DOHH2 (cell line): ENCODE data around the gene WDR62.

Source experiments
- H3F3A ChIP-seq: fragments of 200-600 bp; sonication (generic), shearing (Covaris generic); 2 replicates; pipeline ENCODE4 v1.6.0; 2016; ENCODE audit warnings: antibody characterized with exemption, mild to moderate bottlenecking; ENCODE audit not compliant: control insufficient read depth, insufficient read depth
- H3K27ac ChIP-seq: fragments of 200-600 bp; sonication (generic); 2 replicates; pipeline ENCODE4 v1.5.1; 2014; ENCODE audit warnings: low read depth, mild to moderate bottlenecking, low read length, moderate library complexity
- H3K27me3 ChIP-seq: fragments of 200-600 bp; sonication (generic); 2 replicates; pipeline ENCODE4 v1.6.1; 2014; ENCODE audit warnings: mild to moderate bottlenecking, low read length, mixed read lengths; ENCODE audit not compliant: control insufficient read depth
- H3K36me3 ChIP-seq: fragments of 200-600 bp; sonication (generic); 2 replicates; pipeline ENCODE4 v1.6.1; 2014; ENCODE audit warnings: mild to moderate bottlenecking, low read length, moderate library complexity, mixed read lengths; ENCODE audit not compliant: control insufficient read depth
- H3K4me1 ChIP-seq: fragments of 200-600 bp; sonication (generic); 2 replicates; pipeline ENCODE4 v1.6.1; 2014; ENCODE audit warnings: mild to moderate bottlenecking, low read length, mixed read lengths; ENCODE audit not compliant: control insufficient read depth
- H3K4me2 ChIP-seq: fragments of 200-600 bp; sonication (generic); 2 replicates; pipeline ENCODE4 v1.6.0; 2014; ENCODE audit warnings: mild to moderate bottlenecking, low read length, moderate library complexity
- H3K4me3 ChIP-seq: fragments of 200-600 bp; sonication (generic); 2 replicates; pipeline ENCODE4 v1.5.1; 2014; ENCODE audit warnings: mild to moderate bottlenecking, low read length, mixed read lengths
- H3K79me2 ChIP-seq: fragments of 200-600 bp; sonication (generic); 2 replicates; pipeline ENCODE4 v1.6.1; 2014; ENCODE audit warnings: mild to moderate bottlenecking, low read length, mixed read lengths; ENCODE audit not compliant: control insufficient read depth
- H3K9me2 ChIP-seq: fragments of 200-600 bp; sonication (generic); replicated peaks from 2 replicates; pipeline ENCODE4 v1.6.1; 2014; ENCODE audit warnings: mild to moderate bottlenecking, low read length, mixed read lengths; ENCODE audit not compliant: control insufficient read depth
- H3K9me3 ChIP-seq: fragments of 200-600 bp; sonication (generic); 2 replicates; pipeline ENCODE4 v1.6.1; 2014; ENCODE audit warnings: antibody characterized with exemption, low read length, mixed read lengths; ENCODE audit not compliant: control insufficient read depth, insufficient read depth
- H4K20me1 ChIP-seq: fragments of 200-600 bp; sonication (generic); 2 replicates; pipeline ENCODE4 v1.6.0; 2014; ENCODE audit warnings: low read depth, mild to moderate bottlenecking, antibody characterized with exemption, low read length, moderate library complexity; ENCODE audit not compliant: control insufficient read depth, insufficient read depth
- EZH2phosphoT487 ChIP-seq: fragments of 200-600 bp; sonication (generic); IDR thresholded peaks from 2 replicates; pipeline ENCODE4 v1.6.1; 2017; ENCODE audit warnings: borderline replicate concordance, mild to moderate bottlenecking, antibody characterized with exemption, low read length, moderate library complexity, mixed read lengths
- TF ChIP-seq, protein P1 (sequence below): fragments of 200-600 bp; sonication (generic); IDR thresholded peaks from one replicate; pipeline ENCODE4 v1.5.1; 2014; ENCODE audit warnings: antibody characterized with exemption, mild to moderate bottlenecking, low read depth, low read length; ENCODE audit not compliant: poor library complexity, severe bottlenecking

Gene WDR62

DNA sequence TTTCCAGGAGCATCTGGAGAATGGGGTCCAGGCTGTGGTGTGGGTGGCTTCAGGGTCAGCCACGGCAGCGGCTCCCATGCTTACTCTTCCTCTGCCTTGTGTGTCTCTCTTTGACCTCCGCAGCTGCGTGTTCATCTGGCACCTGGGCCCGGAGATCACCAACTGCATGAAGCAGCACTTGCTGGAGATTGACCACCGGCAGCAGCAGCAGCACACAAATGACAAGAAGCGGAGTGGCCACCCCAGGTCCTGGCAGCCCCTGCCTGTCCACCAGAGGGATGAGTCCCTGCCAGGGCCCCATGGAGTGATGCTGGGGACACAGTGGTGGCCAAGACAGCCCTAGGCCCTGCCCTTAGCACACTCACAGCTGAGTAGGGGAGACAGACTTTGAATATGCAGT is 37.9 kb downstream of the WDR62 start:
- Histone ChIP-seq H3F3A (no peaks in the 10 kb centered on the region), H3K36me3 (peaks cover 77% of the 10 kb centered on the region), H3K9me3 (no peaks in the 10 kb centered on the region), H3K9me2 (no peaks in the 10 kb centered on the region), H3K79me2 (no peaks in the 10 kb centered on the region), H3K4me1 (no peaks in the 10 kb centered on the region), H3K4me2 (no peak overlapping the region), H3K27ac (no peak overlapping the region), H3K4me3 (no peak overlapping the region), H3K27me3 (no peaks in the 10 kb centered on the region), H4K20me1 (no peaks in the 10 kb centered on the region)
- TF ChIP-seq EZH2phosphoT487: no peak
- TF ChIP-seq, protein P1, sequence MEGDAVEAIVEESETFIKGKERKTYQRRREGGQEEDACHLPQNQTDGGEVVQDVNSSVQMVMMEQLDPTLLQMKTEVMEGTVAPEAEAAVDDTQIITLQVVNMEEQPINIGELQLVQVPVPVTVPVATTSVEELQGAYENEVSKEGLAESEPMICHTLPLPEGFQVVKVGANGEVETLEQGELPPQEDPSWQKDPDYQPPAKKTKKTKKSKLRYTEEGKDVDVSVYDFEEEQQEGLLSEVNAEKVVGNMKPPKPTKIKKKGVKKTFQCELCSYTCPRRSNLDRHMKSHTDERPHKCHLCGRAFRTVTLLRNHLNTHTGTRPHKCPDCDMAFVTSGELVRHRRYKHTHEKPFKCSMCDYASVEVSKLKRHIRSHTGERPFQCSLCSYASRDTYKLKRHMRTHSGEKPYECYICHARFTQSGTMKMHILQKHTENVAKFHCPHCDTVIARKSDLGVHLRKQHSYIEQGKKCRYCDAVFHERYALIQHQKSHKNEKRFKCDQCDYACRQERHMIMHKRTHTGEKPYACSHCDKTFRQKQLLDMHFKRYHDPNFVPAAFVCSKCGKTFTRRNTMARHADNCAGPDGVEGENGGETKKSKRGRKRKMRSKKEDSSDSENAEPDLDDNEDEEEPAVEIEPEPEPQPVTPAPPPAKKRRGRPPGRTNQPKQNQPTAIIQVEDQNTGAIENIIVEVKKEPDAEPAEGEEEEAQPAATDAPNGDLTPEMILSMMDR: no peak

DNA sequence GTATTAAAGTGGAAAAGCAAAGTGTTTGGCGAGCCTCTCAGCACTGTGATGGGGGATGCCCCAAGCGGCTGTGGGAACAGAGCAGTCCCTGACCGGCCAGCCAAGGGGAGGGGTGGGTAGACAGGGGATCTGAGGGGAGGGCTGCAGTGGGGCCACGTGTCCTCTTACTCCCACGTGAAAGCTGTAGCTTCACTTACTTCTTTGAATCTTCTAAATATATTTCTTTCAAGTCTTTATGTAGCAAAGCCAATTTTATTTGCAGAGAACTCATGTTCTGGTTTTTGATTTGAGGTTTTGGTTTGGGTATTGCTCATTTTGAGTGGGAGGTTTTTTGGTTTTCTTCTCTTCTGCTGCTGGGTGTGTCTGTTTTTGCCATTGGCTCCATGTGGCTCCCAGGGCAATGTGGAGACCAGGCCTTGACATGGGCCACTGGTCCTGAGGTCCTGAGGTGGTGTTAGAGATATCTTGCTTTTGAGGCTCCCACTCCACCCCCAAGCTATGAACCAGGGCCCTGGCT is 38.5 kb downstream of the WDR62 start:
- Histone ChIP-seq H3K4me3 (no peak overlapping the region), H4K20me1 (no peaks in the 10 kb centered on the region), H3K27ac (no peak overlapping the region), H3K4me1 (no peaks in the 10 kb centered on the region), H3K4me2 (no peak overlapping the region), H3F3A (no peaks in the 10 kb centered on the region), H3K27me3 (no peaks in the 10 kb centered on the region), H3K79me2 (no peaks in the 10 kb centered on the region), H3K36me3 (peaks cover 72% of the 10 kb centered on the region), H3K9me2 (no peaks in the 10 kb centered on the region), H3K9me3 (no peaks in the 10 kb centered on the region)
- TF ChIP-seq, protein P1: no peak
- no peak for TF ChIP-seq EZH2phosphoT487

GRCh38 chr19:36093687-36094086 is 39.0 kb downstream of the WDR62 start:
- H3K79me2 ChIP-seq: no peaks in the 10 kb centered on the region
- no peaks in the 10 kb centered on the region for H3K9me2 ChIP-seq
- no peaks in the 10 kb centered on the region for H3K27me3 ChIP-seq
- no peak overlapping the region for H3K27ac ChIP-seq
- no peaks in the 10 kb centered on the region for H3F3A ChIP-seq
- H4K20me1 ChIP-seq: no peaks in the 10 kb centered on the region
- H3K4me1 ChIP-seq: no peaks in the 10 kb centered on the region
- no peak for TF ChIP-seq EZH2phosphoT487
- TF ChIP-seq, protein P1: no peak
- no peaks in the 10 kb centered on the region for H3K9me3 ChIP-seq
- H3K4me3 ChIP-seq: no peak overlapping the region
- H3K36me3 ChIP-seq: peaks cover 70% of the 10 kb centered on the region
- no peak overlapping the region for H3K4me2 ChIP-seq
